Measurements from ENCODE around the gene PHLDB1.
"Not testable (repeated sequence)": the region's sequence is repeated elsewhere in the genome, so short reads cannot be mapped to it uniquely, and the experiment has no call there.

PHLDB1 gene

GRCh38 chr11:118569670-118570069 lies 37.7 kb upstream of the PHLDB1 start:
- Histone ChIP-seq H3K27ac (ENCODE audit: low read depth, low read length) (no peak overlapping the region), H3K27me3 (ENCODE audit: control insufficient read depth, low read length) (no peaks in the 10 kb centered on the region), H3K36me3 (ENCODE audit: control insufficient read depth, low read length) (peaks cover 20% of the 10 kb centered on the region), H3K4me3 (ENCODE audit: low read length) (no peak overlapping the region), H3K4me2 (ENCODE audit: low read length) (no peak overlapping the region), H3K9me3 (ENCODE audit: control insufficient read depth, insufficient read depth, low read length) (no peaks in the 10 kb centered on the region), H4K20me1 (ENCODE audit: control insufficient read depth, insufficient read depth, low read depth, low read length) (peaks cover 12% of the 10 kb centered on the region), H3K9me2 (replicated peaks; ENCODE audit: control insufficient read depth, low read length) (no peaks in the 10 kb centered on the region), H3K79me2 (ENCODE audit: control insufficient read depth, low read length) (peaks cover 35% of the 10 kb centered on the region), H3K4me1 (ENCODE audit: control insufficient read depth, low read length) (peaks cover 31% of the 10 kb centered on the region), H3F3A (ENCODE audit: control insufficient read depth, insufficient read depth) (peaks cover 8% of the 10 kb centered on the region)
- no peak for TF ChIP-seq CTCF (IDR thresholded peaks at IDR 0.05; ENCODE audit: low read depth, low read length, poor library complexity, severe bottlenecking)
- no peak for TF ChIP-seq EZH2phosphoT487 (IDR thresholded peaks at IDR 0.05; ENCODE audit: borderline replicate concordance, low read length)

GRCh38 chr11:118570787-118571186 lies 36.6 kb upstream of the PHLDB1 start:
- H3K27ac ChIP-seq (ENCODE audit: low read depth, low read length), result no peak overlapping the region
- peaks cover 43% of the 10 kb centered on the region for H3K79me2 ChIP-seq (ENCODE audit: control insufficient read depth, low read length)
- H3K27me3 ChIP-seq (ENCODE audit: control insufficient read depth, low read length), result no peaks in the 10 kb centered on the region
- no peak overlapping the region for H3K4me2 ChIP-seq (ENCODE audit: low read length)
- peaks cover 22% of the 10 kb centered on the region for H3K36me3 ChIP-seq (ENCODE audit: control insufficient read depth, low read length)
- no peaks in the 10 kb centered on the region for H3K9me3 ChIP-seq (ENCODE audit: control insufficient read depth, insufficient read depth, low read length)
- TF ChIP-seq CTCF (IDR thresholded peaks at IDR 0.05; ENCODE audit: low read depth, low read length, poor library complexity, severe bottlenecking), result no peak
- no peak for TF ChIP-seq EZH2phosphoT487 (IDR thresholded peaks at IDR 0.05; ENCODE audit: borderline replicate concordance, low read length)
- no peaks in the 10 kb centered on the region for H3K9me2 ChIP-seq (replicated peaks; ENCODE audit: control insufficient read depth, low read length)
- H3K4me3 ChIP-seq (ENCODE audit: low read length), result no peak overlapping the region
- H4K20me1 ChIP-seq (ENCODE audit: control insufficient read depth, insufficient read depth, low read depth, low read length), result peaks cover 16% of the 10 kb centered on the region
- H3F3A ChIP-seq (ENCODE audit: control insufficient read depth, insufficient read depth), result peaks cover 6% of the 10 kb centered on the region
- H3K4me1 ChIP-seq (ENCODE audit: control insufficient read depth, low read length), result peaks cover 32% of the 10 kb centered on the region

- H3K4me1 ChIP-seq (ENCODE audit: control insufficient read depth, low read length), result peaks cover 30% of the 10 kb centered on the region
- peak overlapping the region; percentile 15; the same call in 1 of the 2 replicates for H3K27ac ChIP-seq (ENCODE audit: low read depth, low read length)
- not testable (repeated sequence) for H3K9me2 ChIP-seq (replicated peaks; ENCODE audit: control insufficient read depth, low read length); H3K27me3 ChIP-seq (ENCODE audit: control insufficient read depth, low read length); H3F3A ChIP-seq (ENCODE audit: control insufficient read depth, insufficient read depth); H3K9me3 ChIP-seq (ENCODE audit: control insufficient read depth, insufficient read depth, low read length)
- H3K4me2 ChIP-seq (ENCODE audit: low read length), result peak overlapping the region; percentile 89
- H3K36me3 ChIP-seq (ENCODE audit: control insufficient read depth, low read length), result peaks cover 24% of the 10 kb centered on the region
- peaks cover 52% of the 10 kb centered on the region for H3K79me2 ChIP-seq (ENCODE audit: control insufficient read depth, low read length)
- H3K4me3 ChIP-seq (ENCODE audit: low read length), result peak overlapping the region; percentile 99
- peaks cover 17% of the 10 kb centered on the region for H4K20me1 ChIP-seq (ENCODE audit: control insufficient read depth, insufficient read depth, low read depth, low read length)
Observed at GRCh38 chr11:118571701-118572060, 35.7 kb upstream of the PHLDB1 start.

- H3K4me2 ChIP-seq (ENCODE audit: low read length), result peak within 1 kb of the TSS; percentile 89
- H3K27ac ChIP-seq (ENCODE audit: low read depth, low read length), result peak within 1 kb of the TSS; percentile 62
- peaks cover 58% of the 10 kb centered on the region for H3K79me2 ChIP-seq (ENCODE audit: control insufficient read depth, low read length)
Observed at GRCh38 chr11:118572061-118572980, 35.1 kb upstream of the PHLDB1 start, which contains the start of gene ARCN1. TSS of gene ARCN1 (plus strand) at chr11:118572409. CDS start at chr11:118572548, 139 bp downstream.

More at GRCh38 chr11:118572061-118572980, 35.1 kb upstream of the PHLDB1 start, which contains the start of gene ARCN1:
- H3K4me3 ChIP-seq (ENCODE audit: low read length), result peak within 1 kb of the TSS; percentile 99
- H3K4me1 ChIP-seq (ENCODE audit: control insufficient read depth, low read length), result peaks cover 30% of the 10 kb centered on the region
- TF ChIP-seq EZH2phosphoT487 (IDR thresholded peaks at IDR 0.05; ENCODE audit: borderline replicate concordance, low read length) (no peak), CTCF (IDR thresholded peaks at IDR 0.05; ENCODE audit: low read depth, low read length, poor library complexity, severe bottlenecking) (no peak)
- no peaks in the 10 kb centered on the region for H3K9me3 ChIP-seq (ENCODE audit: control insufficient read depth, insufficient read depth, low read length)
- H3K27me3 ChIP-seq (ENCODE audit: control insufficient read depth, low read length), result no peaks in the 10 kb centered on the region
- no peaks in the 10 kb centered on the region for H3K9me2 ChIP-seq (replicated peaks; ENCODE audit: control insufficient read depth, low read length)
- peaks cover 17% of the 10 kb centered on the region for H4K20me1 ChIP-seq (ENCODE audit: control insufficient read depth, insufficient read depth, low read depth, low read length)
- H3K36me3 ChIP-seq (ENCODE audit: control insufficient read depth, low read length), result peaks cover 24% of the 10 kb centered on the region
- H3F3A ChIP-seq (ENCODE audit: control insufficient read depth, insufficient read depth), result peaks cover 6% of the 10 kb centered on the region
